Measurements from ENCODE around the gene ARPC5L. TPM values are rescaled to one million over a fixed set of nuclear protein-coding genes. Genes with fewer than 3 reads are reported as not detected.

ARPC5L gene
- polyA plus RNA-seq, 1 donor from 2014 or later, result 92.7 TPM

DNA sequence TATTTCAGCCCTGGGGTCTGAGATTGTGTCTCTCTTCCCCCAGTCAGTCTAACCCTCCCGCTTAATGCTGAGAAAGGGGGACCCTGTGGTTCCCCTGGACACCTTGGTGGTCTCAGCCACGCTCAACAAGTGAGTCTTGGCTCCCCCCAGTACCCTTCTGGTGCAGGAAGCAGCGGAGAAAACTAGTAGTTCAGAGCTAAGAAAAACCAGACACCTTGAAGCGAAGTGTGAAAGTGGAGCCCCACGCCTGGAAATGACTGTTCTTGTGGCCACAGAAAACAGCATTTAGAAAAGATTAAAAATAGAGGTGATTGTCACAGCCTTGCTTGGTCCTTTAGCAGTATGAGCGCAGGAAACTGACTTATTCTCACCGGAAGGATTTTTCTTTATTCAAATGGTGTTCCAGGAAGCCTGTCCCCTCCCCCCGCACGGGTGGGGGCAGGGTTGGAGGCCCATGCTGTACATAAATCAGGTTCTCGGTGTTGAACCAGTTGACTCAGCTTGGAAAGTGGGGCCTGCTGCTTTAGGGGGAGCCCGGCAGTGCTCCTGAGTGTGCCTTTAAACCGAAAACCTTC lies 8.1 kb downstream of the ARPC5L start:
- Mint-ChIP-seq H3K9me3 (no peaks in the 10 kb centered on the region), H3K36me3 (peaks cover 5% of the 10 kb centered on the region), H3K4me3 (peak overlapping the region; percentile 93 to 98 (median 96)), H3K27me3 (no peaks in the 10 kb centered on the region), H3K4me1 (peaks cover 33 to 42% (median 34%) of the 10 kb centered on the region in 3 donors), H3K27ac (peak overlapping the region; percentile 96 to 97 (median 96))

DNA sequence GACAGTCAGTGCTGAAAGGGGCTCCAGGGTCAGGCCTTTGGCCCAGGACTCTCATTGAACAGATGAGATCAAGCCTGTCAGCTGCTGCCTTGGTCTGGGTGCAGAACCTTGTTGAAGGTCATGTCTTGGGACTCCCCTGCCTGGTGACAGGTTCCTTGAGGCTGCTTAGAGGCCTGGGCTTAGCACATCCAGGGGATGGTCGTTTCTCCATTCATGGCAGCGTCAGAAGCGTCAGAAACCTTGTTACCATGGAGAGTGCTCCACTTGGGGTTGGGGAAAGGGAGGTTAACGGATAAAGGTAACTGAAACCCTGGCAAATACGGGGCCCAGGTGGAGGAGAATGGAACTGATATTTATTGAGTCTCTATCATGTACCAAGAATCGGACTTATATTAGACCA lies 8.8 kb downstream of the ARPC5L start:
- peaks cover 33 to 42% (median 34%) of the 10 kb centered on the region in 3 donors for H3K4me1 Mint-ChIP-seq
- H3K4me3 Mint-ChIP-seq, result peak overlapping the region; percentile 93 to 98 (median 96)
- peaks cover 5% of the 10 kb centered on the region for H3K36me3 Mint-ChIP-seq

DNA sequence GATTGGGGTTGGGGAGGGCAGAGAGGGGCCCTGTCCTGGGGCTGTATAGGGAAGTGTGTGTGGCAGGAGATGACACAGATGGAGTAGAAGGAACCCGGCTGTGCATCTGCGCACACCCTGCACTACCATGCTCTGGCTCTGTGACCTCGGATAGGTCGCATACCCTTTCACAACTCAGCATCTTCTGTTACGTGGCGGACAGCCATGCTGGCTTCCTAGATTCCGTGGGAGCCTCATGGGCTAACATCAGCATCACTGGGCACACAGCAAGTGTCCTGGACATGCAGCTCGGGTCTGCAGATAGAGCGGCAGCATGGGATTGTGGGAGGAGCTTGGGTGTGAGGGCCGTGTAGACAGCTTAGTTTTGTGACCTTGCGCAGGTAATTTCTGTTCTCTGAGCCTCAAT lies 9.2 kb downstream of the ARPC5L start:
- H3K36me3 Mint-ChIP-seq, result peaks cover 5% of the 10 kb centered on the region
- H3K27ac Mint-ChIP-seq, result peak overlapping the region; percentile 96 to 97 (median 96)
- H3K9me3 Mint-ChIP-seq, result no peaks in the 10 kb centered on the region
- H3K4me1 Mint-ChIP-seq, result peaks cover 33 to 42% (median 34%) of the 10 kb centered on the region in 3 donors
- no peaks in the 10 kb centered on the region for H3K27me3 Mint-ChIP-seq
- H3K4me3 Mint-ChIP-seq, result peak overlapping the region; percentile 93 to 98 (median 96)

More for the DNA sequence above, 8.8 kb downstream of the ARPC5L start:
- no peaks in the 10 kb centered on the region for H3K27me3 Mint-ChIP-seq
- no peaks in the 10 kb centered on the region for H3K9me3 Mint-ChIP-seq
- peak overlapping the region; percentile 96 to 97 (median 96) for H3K27ac Mint-ChIP-seq

DNA sequence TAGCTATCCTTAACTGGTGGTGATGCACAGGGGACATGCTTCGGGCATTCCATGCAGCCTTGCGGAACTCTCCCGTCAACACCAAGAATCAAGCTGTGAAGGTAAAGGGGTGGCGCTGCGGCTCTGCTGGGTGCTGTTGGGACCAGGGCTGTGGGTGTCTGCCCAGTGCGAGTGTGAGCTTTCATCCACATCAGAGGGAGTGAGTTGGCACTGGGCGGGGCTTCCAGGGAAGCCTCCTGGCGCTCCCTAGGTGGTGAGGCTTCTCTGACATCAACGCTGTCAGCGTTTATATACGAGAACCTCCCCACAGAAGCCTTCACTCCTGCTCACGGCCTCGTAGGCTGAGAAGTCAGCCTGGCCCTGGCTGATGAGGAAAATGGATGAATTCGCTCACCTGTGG lies 11.7 kb downstream of the ARPC5L start:
- Mint-ChIP-seq H3K27me3 (no peaks in the 10 kb centered on the region), H3K9me3 (no peaks in the 10 kb centered on the region), H3K27ac (peak overlapping the region in 2 of 3 donors; percentile 53 to 97), H3K4me1 (peaks cover 33 to 39% (median 33%) of the 10 kb centered on the region in 3 donors), H3K36me3 (peaks cover 5% of the 10 kb centered on the region), H3K4me3 (peak overlapping the region in 1 of 4 donors; percentile 97)

DNA sequence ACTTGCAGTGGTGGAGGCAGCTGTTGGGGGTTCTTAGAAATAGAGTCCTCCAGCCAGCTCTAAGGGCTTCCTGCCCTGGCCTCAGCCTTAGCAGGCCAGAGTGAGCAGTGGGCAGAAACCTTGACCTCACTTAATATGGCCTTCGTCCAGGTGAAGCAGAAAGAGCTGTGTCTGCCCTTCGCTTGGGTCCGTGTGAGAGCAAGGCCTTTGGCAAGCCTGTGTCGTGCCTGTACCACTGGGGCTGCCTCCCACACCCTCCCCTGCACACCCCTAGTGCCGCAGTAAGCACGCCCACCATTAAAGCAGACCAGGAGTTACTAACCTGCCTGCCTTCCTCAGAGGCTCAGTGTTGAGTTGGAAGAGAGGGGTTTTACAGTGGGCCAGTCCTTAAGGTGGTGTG lies 13.6 kb downstream of the ARPC5L start:
- Mint-ChIP-seq H3K27ac (peak overlapping the region in 2 of 3 donors; percentile 62 to 78), H3K27me3 (no peaks in the 10 kb centered on the region), H3K36me3 (peaks cover 5% of the 10 kb centered on the region), H3K4me1 (peaks cover 26 to 37% (median 35%) of the 10 kb centered on the region in 3 donors), H3K4me3 (no peak overlapping the region), H3K9me3 (no peaks in the 10 kb centered on the region)

DNA sequence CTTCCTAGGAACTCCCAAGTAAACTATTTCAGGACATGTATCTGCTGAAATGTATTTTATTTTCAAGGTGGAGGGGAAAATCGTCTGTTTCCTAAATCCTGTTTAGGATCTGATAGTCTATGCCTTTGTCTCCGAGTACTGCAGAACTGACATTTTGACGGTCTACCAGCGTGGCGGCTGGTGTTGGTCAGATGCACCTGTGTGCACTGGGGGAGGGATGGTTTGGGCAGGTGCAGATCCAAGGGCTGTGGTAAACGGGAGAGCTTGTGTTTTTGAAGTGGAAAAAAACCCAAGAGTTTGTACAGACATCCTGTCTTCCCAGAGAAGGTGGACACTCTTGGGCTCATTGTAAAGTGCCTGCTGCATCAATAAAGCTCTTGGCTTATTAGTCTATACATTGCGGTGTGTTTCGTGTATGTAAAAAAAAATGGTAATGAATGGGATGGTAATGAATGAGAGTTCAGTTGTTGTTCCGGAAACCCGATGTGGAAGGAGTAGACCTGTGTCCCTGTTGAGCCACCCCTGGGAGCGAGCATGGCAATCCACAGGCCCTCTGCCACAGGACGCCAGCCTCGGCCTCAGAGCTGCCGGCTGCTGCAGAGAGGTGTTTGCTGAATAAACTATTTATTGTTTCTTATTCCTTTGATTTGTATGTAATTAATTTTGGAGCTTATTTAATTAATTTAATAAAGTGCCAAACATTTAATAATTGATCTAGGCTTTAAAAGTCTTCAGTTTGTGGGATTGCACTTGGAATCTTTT lies 15.3 kb downstream of the ARPC5L start:
- H3K36me3 Mint-ChIP-seq, result peaks cover 5% of the 10 kb centered on the region
- no peaks in the 10 kb centered on the region for H3K9me3 Mint-ChIP-seq
- no peak overlapping the region for H3K4me3 Mint-ChIP-seq
- peaks cover 12 to 27% (median 25%) of the 10 kb centered on the region in 3 donors for H3K4me1 Mint-ChIP-seq
- no peaks in the 10 kb centered on the region for H3K27me3 Mint-ChIP-seq
- H3K27ac Mint-ChIP-seq, result peak overlapping the region in 1 of 3 donors; percentile 15

DNA sequence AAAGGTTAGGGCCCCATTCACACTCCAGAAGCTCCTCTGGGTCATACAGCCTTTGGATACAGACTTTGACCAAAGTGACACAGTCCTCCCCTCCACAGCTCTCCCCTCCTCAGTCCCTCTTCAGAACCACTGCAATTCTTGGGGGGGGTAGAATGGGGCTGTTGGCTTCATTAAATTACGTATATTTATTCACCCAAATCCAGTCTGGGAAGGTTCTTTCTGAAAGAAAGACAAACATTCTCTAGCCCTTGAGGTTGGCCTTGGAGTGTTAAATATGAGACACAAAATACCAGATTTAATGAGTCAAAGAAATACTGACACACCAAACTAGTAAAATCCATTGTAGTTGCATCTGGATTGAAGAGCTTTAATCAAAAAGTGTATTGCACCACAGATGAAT lies 16.1 kb downstream of the ARPC5L start:
- Mint-ChIP-seq H3K4me1 (peaks cover 4 to 20% (median 19%) of the 10 kb centered on the region in 3 donors), H3K27ac (peak overlapping the region in 1 of 3 donors; percentile 61), H3K9me3 (no peaks in the 10 kb centered on the region), H3K27me3 (no peaks in the 10 kb centered on the region), H3K36me3 (peaks cover 2% of the 10 kb centered on the region), H3K4me3 (no peak overlapping the region)

DNA sequence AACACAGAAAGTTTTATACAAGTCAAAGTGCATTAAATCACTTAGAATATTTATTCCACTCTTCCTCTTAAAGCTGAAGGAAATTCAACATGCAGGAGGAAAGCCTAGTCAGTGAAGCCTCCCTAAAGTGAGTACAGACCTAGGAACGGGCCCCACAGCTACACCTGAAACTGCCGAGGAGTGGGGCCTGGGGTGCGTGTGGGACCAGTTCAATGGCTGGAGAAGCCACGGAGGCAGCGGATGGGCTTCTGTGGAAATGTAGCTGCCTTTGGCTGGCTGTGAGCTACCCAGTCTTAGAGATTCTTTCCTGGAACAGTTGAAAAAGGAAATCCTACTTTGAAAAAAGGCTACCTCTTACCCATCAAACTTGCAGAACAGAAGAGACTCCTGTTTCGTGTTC lies 16.6 kb downstream of the ARPC5L start:
- H3K27me3 Mint-ChIP-seq, result no peaks in the 10 kb centered on the region
- H3K27ac Mint-ChIP-seq, result no peak overlapping the region
- peak overlapping the region in 1 of 4 donors; percentile 32 for H3K4me3 Mint-ChIP-seq
- peaks cover 0 to 16% (median 15%) of the 10 kb centered on the region in 3 donors for H3K4me1 Mint-ChIP-seq
- no peaks in the 10 kb centered on the region for H3K36me3 Mint-ChIP-seq
- H3K9me3 Mint-ChIP-seq, result no peaks in the 10 kb centered on the region

DNA sequence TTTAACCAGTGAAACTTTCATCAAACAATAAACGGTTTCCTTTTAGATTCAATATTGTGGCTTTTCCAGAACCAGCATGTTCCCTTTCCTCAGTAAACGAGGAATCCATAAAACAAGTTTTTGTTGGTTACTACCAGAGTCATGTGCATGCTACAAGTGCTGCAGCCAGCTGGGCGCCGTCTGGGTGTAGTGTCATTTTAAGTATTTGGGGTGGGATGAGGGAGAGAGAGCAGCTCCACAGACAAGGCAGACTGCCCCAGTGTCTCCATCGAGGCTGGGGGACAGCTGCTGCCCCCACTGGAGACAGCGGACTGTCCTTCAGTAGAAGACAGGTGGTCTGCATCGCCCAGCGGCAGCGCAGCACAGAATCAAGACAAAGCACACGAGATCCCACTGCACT lies 17.3 kb downstream of the ARPC5L start:
- Mint-ChIP-seq H3K36me3 (peaks cover 1% of the 10 kb centered on the region), H3K9me3 (no peaks in the 10 kb centered on the region), H3K27me3 (no peaks in the 10 kb centered on the region), H3K4me1 (peaks cover 0 to 16% (median 10%) of the 10 kb centered on the region in 3 donors), H3K27ac (no peak overlapping the region), H3K4me3 (no peak overlapping the region)

DNA sequence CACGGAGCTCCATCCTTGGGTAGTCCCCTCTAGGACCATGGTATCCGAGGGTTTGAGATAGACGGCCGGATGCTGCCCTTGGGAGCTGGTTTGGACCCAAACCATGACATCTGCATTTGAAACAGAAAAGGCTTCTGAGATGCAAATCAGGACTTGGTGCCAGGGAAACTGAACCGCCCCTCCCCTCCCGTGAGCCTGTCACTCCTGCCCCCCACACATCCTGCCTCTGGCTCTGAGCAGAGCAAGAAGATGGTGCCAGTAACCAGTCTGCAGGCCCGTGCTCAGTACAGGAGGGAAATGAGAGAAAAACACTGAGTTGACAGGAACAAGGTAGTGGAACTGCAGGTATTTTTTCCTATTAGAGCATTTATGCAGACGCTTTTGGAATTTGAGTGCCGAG lies 18.6 kb downstream of the ARPC5L start:
- Mint-ChIP-seq H3K4me1 (peaks cover 0 to 16% (median 10%) of the 10 kb centered on the region in 3 donors), H3K36me3 (peaks cover 3% of the 10 kb centered on the region), H3K27me3 (no peaks in the 10 kb centered on the region), H3K9me3 (no peaks in the 10 kb centered on the region), H3K4me3 (no peak overlapping the region), H3K27ac (peak overlapping the region in 2 of 3 donors; percentile 62 to 88)

DNA sequence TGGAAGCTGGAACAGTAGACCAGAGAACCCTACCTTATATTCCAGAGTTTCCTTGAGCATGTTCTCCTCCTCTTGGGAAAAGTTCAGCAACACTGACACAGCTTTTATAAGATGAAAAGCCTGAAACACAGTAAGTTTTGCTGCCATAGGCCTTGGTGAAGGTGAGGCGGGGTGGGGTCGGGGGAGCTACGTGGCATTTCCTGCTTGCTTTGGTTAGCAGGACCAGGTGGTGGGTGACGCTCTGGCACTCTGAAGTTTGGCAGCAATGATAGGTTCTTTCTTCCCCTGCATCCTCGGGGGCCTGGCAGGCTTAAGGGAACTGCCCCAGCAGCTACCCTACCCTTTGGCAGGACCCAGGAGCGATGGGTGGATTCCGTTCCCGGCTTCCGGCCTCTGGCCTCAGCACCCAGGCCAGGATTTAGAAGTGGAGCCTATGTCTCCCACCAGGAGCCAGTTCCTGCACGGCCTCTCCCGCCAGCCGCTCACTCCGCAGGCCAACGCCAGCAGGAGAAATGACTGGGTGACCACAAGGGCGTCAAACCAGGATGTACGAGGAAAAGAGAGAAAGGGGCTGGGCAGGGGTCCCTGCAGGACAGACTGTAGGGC lies 19.3 kb downstream of the ARPC5L start:
- Mint-ChIP-seq H3K4me3 (peak overlapping the region in 1 of 4 donors; percentile 72), H3K27me3 (no peaks in the 10 kb centered on the region), H3K9me3 (no peaks in the 10 kb centered on the region), H3K27ac (peak overlapping the region in 1 of 3 donors; percentile 16), H3K4me1 (peaks cover 0 to 16% (median 10%) of the 10 kb centered on the region in 3 donors), H3K36me3 (peaks cover 4% of the 10 kb centered on the region)

DNA sequence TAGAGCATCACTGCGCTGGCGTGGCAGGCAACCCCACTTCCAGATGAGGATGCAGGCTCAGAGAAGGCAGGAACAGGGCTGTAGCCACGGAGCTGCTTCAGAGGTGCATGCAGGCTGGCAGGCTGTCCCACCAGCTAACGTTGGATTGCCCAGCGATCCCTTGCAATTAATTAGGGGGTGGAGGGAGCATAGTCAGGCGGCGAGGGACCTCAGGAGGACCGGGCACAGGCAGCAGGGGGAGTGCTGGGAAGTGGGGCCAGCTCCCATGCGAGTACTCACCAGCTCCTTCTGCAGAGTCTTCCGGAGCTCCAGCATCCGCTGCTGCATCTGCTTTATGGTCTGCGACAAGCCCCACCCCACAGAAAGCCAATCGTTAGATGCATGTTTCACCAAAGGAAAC lies 20.3 kb downstream of the ARPC5L start:
- H3K4me1 Mint-ChIP-seq, result peaks cover 0 to 15% (median 9%) of the 10 kb centered on the region in 3 donors
- H3K36me3 Mint-ChIP-seq, result peaks cover 5% of the 10 kb centered on the region
- no peaks in the 10 kb centered on the region for H3K9me3 Mint-ChIP-seq
- no peak overlapping the region for H3K4me3 Mint-ChIP-seq
- no peaks in the 10 kb centered on the region for H3K27me3 Mint-ChIP-seq
- H3K27ac Mint-ChIP-seq, result no peak overlapping the region

DNA sequence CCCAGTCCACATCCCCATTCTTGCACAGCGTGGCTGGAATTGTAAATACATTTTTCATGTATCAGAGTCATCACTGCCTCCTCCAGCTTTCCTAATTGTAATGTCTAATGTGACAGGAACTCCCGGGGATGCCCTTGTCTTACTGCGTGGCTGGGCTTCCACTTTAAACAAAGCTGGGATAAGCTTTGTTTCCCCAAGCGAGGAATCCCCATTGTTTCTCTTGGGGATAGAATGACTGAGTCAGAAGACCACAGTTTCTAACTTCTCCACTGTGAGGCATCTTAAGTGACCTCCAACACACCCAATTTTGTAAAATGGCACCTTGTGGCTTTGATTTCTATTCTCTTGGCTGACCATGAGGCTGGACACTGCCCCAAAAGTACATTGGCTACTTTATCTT lies 22.4 kb downstream of the ARPC5L start:
- H3K4me3 Mint-ChIP-seq, result no peak overlapping the region
- H3K4me1 Mint-ChIP-seq, result peaks cover 0 to 14% (median 8%) of the 10 kb centered on the region in 3 donors
- no peak overlapping the region for H3K27ac Mint-ChIP-seq
- no peaks in the 10 kb centered on the region for H3K27me3 Mint-ChIP-seq
- peaks cover 5% of the 10 kb centered on the region for H3K36me3 Mint-ChIP-seq
- H3K9me3 Mint-ChIP-seq, result no peaks in the 10 kb centered on the region

DNA sequence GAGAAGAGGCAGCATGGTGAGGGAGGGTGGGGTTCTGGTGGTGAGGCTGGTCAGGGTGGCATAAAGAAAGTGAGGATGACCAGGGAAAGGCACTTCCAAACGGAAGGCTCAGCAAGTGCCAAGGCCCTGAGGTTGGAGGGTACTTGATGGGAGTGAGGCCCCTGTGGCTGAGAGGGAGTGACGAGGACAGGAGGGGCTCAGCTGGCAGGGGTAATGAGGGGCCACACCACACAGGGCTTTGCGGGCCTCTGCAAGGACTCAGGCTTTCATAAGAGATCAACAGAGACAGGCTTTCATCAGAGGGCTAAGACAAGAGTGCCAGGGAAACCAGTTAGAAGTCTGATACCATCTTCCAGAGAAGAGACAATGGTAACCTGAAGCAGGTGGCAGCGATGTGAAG lies 23.6 kb downstream of the ARPC5L start:
- Mint-ChIP-seq H3K36me3 (peaks cover 5% of the 10 kb centered on the region), H3K9me3 (no peaks in the 10 kb centered on the region), H3K4me3 (peak overlapping the region in 1 of 4 donors; percentile 4), H3K27me3 (no peaks in the 10 kb centered on the region), H3K27ac (peak overlapping the region in 1 of 3 donors; percentile 64), H3K4me1 (peaks cover 0 to 8% (median 5%) of the 10 kb centered on the region in 3 donors)

DNA sequence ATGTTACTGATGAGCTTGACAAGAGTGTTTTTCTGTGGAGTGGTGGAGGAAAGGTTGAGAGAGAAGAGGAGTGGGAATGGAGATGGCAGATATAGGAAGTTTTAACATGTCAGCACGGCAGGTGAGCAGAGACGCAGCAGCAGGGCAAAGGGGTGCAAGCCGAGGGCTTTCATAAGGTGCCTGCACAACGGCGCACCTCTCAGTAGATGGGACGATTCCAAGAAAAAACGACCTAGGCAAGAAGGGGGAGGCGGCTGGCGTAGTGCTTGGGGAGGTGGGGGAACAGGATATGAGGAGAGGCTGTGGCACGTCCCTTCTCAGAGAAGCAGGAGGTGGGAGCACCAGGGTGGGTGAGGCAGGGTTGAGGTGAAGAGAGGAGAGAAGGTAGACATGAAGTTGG lies 24.5 kb downstream of the ARPC5L start:
- Mint-ChIP-seq H3K27ac (no peak overlapping the region), H3K36me3 (peaks cover 5% of the 10 kb centered on the region)

More for the DNA sequence above, 24.5 kb downstream of the ARPC5L start:
- no peak overlapping the region for H3K4me3 Mint-ChIP-seq
- H3K4me1 Mint-ChIP-seq, result peaks cover 0 to 5% (median 2%) of the 10 kb centered on the region in 3 donors
- no peaks in the 10 kb centered on the region for H3K27me3 Mint-ChIP-seq
- H3K9me3 Mint-ChIP-seq, result no peaks in the 10 kb centered on the region
